Stimulated activated CD8-positive, alpha-beta memory T cell treated with anti-CD3 and anti-CD28 coated beads, Interleukin-2, amount 100 ng/mL, for 1 hour (primary cell): ENCODE measurements around the gene SLC25A13.

Source experiments
- DNase-seq, 2 donors: peaks; one replicate each; pipeline ENCODE4 v3.0.0-alpha.2; 2020; ENCODE audit warnings: low read depth in 2 of 2

The SLC25A13 gene

GRCh38 chr7:96097835-96098234, 224.1 kb downstream of the SLC25A13 start:
- no peak for DNase-seq

GRCh38 chr7:96093435-96093834, 228.5 kb downstream of the SLC25A13 start:
- no peak for DNase-seq

GRCh38 chr7:96090756-96091155, 231.1 kb downstream of the SLC25A13 start:
- DNase-seq, result no peak

GRCh38 chr7:96089511-96089910, 232.4 kb downstream of the SLC25A13 start:
- DNase-seq, result no peak

GRCh38 chr7:96088579-96088978, 233.3 kb downstream of the SLC25A13 start:
- no peak for DNase-seq

- DNase-seq, result no peak
Measured at GRCh38 chr7:96085953-96086352, 235.9 kb downstream of the SLC25A13 start.

GRCh38 chr7:96084881-96085553, 236.9 kb downstream of the SLC25A13 start:
- DNase-seq, result no peak

GRCh38 chr7:96080027-96080426, 241.9 kb downstream of the SLC25A13 start:
- no peak for DNase-seq

GRCh38 chr7:96076350-96076707, 245.6 kb downstream of the SLC25A13 start:
- DNase-seq, result no peak

- DNase-seq, result no peak
Measured at GRCh38 chr7:96075510-96076349, 246.2 kb downstream of the SLC25A13 start.

GRCh38 chr7:96074871-96075270, 247.0 kb downstream of the SLC25A13 start:
- DNase-seq, result no peak
